ENCODE measurements around the gene GATA3. TPM values are rescaled to one million over a fixed set of nuclear protein-coding genes. Genes with fewer than 3 reads are reported as not detected.
A peak's percentile ranks its signal among the peaks of the same experiment; 100 is the strongest.

The GATA3 gene
- total and polyA plus RNA-seq, 8 donors = 1.7 to 4.7 (median 2.7) TPM

DNA sequence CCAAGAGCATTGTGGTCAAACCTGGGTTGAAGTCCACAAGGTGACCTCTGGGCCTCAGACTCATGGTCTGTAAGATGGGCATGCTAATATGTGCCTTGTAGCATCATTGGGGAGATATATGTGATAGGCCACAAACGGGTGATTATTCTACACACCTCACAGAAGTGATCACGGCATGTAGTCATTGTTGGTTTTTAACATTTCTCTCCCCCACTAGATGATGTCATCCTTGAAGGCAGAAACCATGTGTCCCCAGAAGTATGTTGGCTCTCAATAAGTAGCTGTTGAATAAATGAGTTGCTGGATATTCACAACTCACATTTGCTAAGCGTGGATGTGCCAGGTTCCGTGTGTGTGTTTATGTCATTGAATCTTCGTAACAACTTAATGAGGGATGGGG, 42.4 kb downstream of the GATA3 start:
- no peaks in the 10 kb centered on the region for H3K36me3 ChIP-seq
- ATAC-seq (no peak), DNase-seq (no peak)
- no peaks in the 10 kb centered on the region for H3K4me1 ChIP-seq
- no peak overlapping the region for H3K27ac ChIP-seq
- intact Hi-C loops (cut with DNase I) = no loop called here
- no peaks in the 10 kb centered on the region for H3K9me3 ChIP-seq
- no peak overlapping the region for H3K4me3 ChIP-seq
- H3K27me3 ChIP-seq = no peaks in the 10 kb centered on the region
- TF ChIP-seq, protein P1, sequence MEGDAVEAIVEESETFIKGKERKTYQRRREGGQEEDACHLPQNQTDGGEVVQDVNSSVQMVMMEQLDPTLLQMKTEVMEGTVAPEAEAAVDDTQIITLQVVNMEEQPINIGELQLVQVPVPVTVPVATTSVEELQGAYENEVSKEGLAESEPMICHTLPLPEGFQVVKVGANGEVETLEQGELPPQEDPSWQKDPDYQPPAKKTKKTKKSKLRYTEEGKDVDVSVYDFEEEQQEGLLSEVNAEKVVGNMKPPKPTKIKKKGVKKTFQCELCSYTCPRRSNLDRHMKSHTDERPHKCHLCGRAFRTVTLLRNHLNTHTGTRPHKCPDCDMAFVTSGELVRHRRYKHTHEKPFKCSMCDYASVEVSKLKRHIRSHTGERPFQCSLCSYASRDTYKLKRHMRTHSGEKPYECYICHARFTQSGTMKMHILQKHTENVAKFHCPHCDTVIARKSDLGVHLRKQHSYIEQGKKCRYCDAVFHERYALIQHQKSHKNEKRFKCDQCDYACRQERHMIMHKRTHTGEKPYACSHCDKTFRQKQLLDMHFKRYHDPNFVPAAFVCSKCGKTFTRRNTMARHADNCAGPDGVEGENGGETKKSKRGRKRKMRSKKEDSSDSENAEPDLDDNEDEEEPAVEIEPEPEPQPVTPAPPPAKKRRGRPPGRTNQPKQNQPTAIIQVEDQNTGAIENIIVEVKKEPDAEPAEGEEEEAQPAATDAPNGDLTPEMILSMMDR (IDR thresholded peaks at IDR 0.05) = no peak

DNA sequence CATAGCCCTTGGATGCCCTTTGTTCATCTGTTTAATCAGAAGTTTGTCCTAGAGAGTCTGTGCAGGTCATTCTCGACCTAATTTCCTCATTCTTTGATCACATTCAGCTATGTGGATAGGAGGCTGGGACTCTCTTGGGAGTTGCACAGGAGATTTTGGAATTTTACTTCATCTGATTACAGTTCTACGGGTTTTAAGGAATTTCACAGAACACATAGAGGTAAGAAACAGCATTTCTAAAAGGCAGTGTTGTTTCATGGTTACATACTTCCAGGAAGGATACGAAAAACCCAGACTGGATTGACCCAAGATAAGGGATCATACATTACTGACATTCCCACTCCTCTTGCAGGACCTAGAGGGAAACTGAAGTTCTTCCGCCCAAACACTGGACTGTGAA, 45.9 kb downstream of the GATA3 start:
- DNase-seq = no peak
- Histone ChIP-seq H3K36me3 (no peaks in the 10 kb centered on the region), H3K27me3 (peaks cover 0 to 16% of the 10 kb centered on the region in 2 donors), H3K4me3 (no peak overlapping the region), H3K4me1 (no peaks in the 10 kb centered on the region), H3K9me3 (no peaks in the 10 kb centered on the region), H3K27ac (no peak overlapping the region)
- intact Hi-C loops (cut with DNase I) = no loop called here
- ATAC-seq = no peak
- TF ChIP-seq, protein P1 (IDR thresholded peaks at IDR 0.05) = no peak

DNA sequence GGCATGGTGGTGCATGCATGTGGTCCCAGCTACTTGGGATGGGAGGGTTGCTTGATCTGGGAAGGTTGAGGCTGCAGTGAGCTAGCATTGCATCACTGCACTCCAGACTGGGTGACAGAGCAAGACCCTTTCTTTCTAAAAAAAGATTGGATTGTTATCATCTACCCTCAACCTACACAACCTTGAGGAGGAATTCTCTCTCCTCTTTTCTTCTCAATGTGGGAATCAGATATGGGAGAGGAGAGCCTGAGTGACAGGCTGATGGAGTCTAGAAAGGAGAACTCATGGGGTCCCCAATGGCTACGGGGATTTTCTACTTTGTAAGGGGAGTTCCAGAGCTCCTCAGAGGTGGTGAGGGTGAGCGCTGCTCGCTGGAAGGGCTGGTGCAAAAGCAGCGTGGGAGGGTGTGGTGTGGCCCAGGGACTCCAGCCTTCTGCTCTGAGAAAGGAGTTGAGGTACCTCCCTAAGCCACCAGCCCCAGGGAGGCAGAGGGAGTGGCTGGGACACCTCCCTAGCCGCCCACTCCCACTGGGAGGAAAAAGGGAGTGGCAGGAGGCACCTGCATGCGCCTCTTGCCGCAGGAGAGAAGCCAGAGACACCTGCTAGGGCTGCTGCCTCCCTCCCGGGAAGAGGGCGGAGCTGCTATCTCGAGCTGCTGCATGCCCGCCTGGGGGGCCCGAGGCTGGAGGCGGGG, 48.4 kb downstream of the GATA3 start:
- no peaks in the 10 kb centered on the region for H3K4me1 ChIP-seq
- no peaks in the 10 kb centered on the region for H3K36me3 ChIP-seq
- no peaks in the 10 kb centered on the region for H3K9me3 ChIP-seq
- TF ChIP-seq, protein P1 (IDR thresholded peaks at IDR 0.05) = no peak
- peaks cover 0 to 23% of the 10 kb centered on the region in 2 donors for H3K27me3 ChIP-seq
- H3K27ac ChIP-seq = no peak overlapping the region
- no peak for DNase-seq
- H3K4me3 ChIP-seq = no peak overlapping the region
- peak; percentile 29 for ATAC-seq
- intact Hi-C loops (cut with DNase I) = no loop called here

DNA sequence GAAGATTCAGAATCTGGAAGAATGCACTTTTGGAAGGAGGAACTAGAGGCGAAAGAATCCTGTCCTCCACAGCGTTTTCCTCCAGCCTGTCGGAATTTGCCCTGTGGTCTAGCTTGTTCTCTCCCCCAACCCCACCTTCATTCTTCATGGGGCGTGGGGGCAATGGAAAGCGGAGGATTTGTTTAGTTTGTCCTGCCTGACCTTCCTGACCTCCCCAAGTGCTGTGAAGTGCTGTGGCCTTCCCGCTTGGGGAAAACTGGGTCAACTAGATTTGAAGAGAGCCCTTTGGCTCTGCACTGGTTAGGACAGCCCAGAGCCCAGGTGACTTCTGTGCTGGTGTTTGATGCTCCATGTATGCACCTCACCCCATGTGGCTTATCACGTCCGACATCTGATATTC, 49.1 kb downstream of the GATA3 start:
- Histone ChIP-seq H3K36me3 (no peaks in the 10 kb centered on the region), H3K4me1 (no peaks in the 10 kb centered on the region), H3K4me3 (no peak overlapping the region), H3K27me3 (peaks cover 0 to 23% of the 10 kb centered on the region in 2 donors), H3K9me3 (no peaks in the 10 kb centered on the region), H3K27ac (no peak overlapping the region)
- TF ChIP-seq, protein P1 (IDR thresholded peaks at IDR 0.05) = no peak
- DNase-seq (no peak), ATAC-seq (peak; percentile 73)
- intact Hi-C loops (cut with DNase I) = no loop called here

DNA sequence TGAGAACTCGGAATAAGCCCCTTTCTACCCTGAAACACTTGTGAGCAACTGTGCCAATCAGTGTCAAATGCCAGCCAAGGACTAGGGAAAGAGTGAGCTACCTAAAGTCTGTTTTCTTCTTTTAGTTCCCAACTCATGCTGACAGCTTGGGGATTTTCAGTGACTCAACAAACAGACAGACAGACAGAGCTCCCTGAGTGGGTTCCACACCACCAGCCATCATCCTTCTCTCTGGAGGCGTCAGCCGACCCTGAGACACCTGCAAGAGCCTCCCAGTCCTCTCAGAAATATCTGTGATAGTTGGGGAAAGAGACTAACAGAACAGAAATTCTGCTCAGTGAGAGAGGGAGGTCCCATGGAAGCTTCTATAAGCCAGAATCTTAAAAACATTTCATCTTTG, 49.5 kb downstream of the GATA3 start:
- Histone ChIP-seq H3K4me3 (no peak overlapping the region), H3K9me3 (no peaks in the 10 kb centered on the region), H3K36me3 (no peaks in the 10 kb centered on the region), H3K27me3 (peaks cover 0 to 23% of the 10 kb centered on the region in 2 donors), H3K4me1 (no peaks in the 10 kb centered on the region), H3K27ac (no peak overlapping the region)
- ATAC-seq = no peak
- intact Hi-C loops (cut with DNase I) = no loop called here
- TF ChIP-seq, protein P1 (IDR thresholded peaks at IDR 0.05) = no peak
- DNase-seq = no peak

All from left lung (tissue), 10 donors.